ENCODE data around the gene MLF1. TPM values are rescaled to one million over a fixed set of nuclear protein-coding genes. Genes with fewer than 3 reads are reported as not detected.
"Not testable (repeated sequence)": the region's sequence is repeated elsewhere in the genome, so short reads cannot be mapped to it uniquely, and the experiment has no call there.

MLF1 gene, protein sequence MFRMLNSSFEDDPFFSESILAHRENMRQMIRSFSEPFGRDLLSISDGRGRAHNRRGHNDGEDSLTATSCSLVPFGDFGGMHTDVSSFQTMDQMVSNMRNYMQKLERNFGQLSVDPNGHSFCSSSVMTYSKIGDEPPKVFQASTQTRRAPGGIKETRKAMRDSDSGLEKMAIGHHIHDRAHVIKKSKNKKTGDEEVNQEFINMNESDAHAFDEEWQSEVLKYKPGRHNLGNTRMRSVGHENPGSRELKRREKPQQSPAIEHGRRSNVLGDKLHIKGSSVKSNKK
- 19.3 and 21.2 TPM in 2 replicates for total RNA-seq (2014; rRNA removed; shearing (Covaris generic))

DNA sequence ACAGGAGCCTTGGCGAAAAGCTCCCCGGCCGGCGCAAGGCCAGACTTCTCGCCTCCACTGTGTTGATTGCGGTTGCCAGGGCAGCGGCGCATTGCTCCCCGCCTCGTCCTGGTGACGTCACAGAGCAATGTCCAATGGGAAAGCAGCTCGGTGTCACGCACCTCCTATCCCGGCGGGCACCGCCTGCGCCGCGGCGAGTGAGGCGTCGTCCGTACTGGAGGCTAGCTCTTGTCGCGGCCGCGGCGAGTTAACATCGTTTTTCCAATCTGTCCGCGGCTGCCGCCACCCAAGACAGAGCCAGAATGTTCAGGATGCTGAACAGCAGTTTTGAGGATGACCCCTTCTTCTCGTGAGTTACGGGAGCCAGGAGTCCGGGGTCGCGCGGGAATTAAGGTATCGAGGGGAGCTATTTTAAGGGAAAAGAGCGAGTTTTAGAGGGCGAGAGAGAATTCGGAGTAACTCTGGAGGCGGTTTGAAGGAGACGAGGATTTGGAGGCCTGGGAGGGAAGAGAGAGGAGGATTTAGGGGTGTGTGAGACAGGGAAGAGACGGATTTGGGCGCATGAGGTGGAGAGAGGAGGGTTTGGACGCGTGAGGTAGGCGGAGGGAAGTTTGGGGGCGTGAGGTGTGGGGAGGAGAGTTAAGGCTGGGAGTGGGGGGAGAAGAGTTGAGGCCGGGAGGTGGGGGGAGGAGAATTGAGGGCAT, at the start of gene MLF1:
Gene MLF1 (plus strand): TSS at position 196 of the 704 bp plus-strand sequence. CDS start 107 bp downstream, at position 303.
- no peaks in the 10 kb centered on the region for H3K9me3 ChIP-seq (replicated peaks)
- DNase-seq: peak; percentile 94
- peaks cover 4% of the 10 kb centered on the region; the same call in 1 of the 2 replicates for H3K4me1 ChIP-seq
- no peaks in the 10 kb centered on the region for H3K27me3 ChIP-seq
- H3K4me3 ChIP-seq: peak within 1 kb of the TSS; percentile 66
- no peaks in the 10 kb centered on the region for H3K36me3 ChIP-seq
- peak within 1 kb of the TSS; percentile 41; the same call in 1 of the 2 replicates for H3K27ac ChIP-seq

DNA sequence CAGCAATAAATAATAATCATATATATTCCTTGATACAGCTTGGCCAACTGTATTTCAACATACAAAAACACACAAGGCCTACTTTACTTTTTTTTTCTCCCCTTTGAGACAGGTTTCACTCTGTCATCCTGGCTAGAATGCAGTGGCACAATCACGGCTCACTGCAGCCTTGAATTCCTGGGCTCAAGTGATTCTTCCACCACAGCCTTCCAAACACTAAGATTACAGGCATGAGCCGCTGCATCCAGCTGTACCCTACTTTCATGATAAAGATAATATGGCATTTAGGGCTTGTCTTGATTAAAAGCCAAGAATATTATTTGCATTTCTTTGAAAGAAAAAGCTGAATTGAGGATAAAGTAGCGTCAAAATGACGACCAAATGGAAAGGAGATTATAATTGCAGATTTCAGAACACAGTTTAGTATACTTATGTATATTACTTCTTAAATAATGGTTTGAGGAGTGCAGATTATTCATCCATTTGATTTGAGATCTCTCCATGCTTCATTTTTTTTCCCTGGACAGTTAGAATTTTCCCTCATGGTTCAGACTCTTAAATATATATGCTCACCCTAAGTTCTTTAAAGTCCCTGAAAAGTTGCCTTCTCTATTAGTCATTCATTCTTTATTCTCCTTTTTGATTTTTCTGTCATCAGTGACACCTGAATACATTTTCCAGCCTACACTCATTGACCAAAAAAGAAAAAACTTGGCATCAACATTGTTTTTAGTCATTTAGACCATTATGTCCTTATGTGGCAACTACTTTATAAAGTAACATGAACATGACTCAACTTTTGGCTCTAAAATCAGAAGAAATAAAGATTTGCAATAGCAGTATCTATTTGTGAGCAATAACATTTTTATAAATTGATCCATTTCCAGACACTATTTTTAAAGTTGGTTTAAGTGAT, 48.5 kb upstream of the MLF1 start:
- Histone ChIP-seq H3K9me3 (replicated peaks) (no peaks in the 10 kb centered on the region), H3K27me3 (no peaks in the 10 kb centered on the region), H3K4me1 (no peaks in the 10 kb centered on the region), H3K27ac (no peak overlapping the region), H3K4me3 (no peak overlapping the region), H3K36me3 (no peaks in the 10 kb centered on the region)
- DNase-seq: no peak

DNA sequence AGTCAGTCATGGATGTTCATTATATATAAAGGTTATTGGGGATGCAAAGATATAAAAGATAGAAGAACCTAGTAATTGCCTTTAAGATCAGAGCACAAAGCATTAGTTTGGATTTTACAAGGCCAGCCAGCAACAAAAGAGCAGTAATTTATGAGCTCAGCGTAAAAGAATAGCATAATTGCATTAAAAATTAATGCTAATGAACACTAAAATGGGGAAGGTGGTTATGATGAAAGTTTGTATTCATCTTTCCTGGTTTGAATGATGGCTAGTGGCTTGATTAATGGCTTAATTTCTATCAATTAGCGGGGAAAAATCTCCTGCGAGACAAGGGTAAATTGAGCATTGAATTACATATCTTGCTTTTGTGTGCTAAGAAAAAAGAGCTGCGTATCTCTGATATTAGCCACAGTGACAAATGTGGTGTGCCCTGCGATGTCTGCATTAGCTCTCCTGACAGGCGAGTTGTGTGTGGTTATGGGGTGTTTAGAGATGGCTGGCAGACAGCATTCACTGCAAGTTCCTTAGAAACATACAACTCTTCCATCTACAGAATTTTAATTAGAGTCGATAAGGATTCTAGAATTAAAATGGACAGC, 42.8 kb upstream of the MLF1 start:
- DNase-seq: no peak
- Histone ChIP-seq H3K27me3 (no peaks in the 10 kb centered on the region), H3K4me3 (no peak overlapping the region), H3K4me1 (no peaks in the 10 kb centered on the region), H3K9me3 (replicated peaks) (no peaks in the 10 kb centered on the region), H3K27ac (no peak overlapping the region), H3K36me3 (no peaks in the 10 kb centered on the region)

DNA sequence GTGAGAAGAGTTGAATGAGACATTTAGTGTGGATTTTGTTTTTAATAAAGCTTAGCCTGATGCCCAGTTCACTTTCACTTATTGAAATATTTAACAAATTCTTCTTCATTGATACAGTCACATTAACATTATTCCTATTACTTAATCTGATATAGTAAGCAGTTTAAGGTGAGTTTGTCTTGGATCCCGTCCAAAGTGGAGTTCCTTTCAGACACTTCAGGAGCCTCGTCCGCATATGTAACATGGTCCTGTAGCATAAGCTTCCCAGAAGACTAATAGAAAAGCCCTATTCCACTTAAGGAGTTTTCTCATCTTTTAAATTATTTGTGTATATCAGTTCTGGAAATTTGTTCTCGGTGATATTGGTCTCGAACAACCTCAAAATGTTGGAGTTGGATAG, 39.7 kb upstream of the MLF1 start:
- H3K9me3 ChIP-seq (replicated peaks): no peaks in the 10 kb centered on the region
- no peaks in the 10 kb centered on the region for H3K36me3 ChIP-seq
- H3K4me1 ChIP-seq: no peaks in the 10 kb centered on the region
- no peak overlapping the region for H3K27ac ChIP-seq
- no peaks in the 10 kb centered on the region for H3K27me3 ChIP-seq
- DNase-seq: no peak
- H3K4me3 ChIP-seq: no peak overlapping the region

- Histone ChIP-seq H3K4me1 (no peaks in the 10 kb centered on the region), H3K36me3 (no peaks in the 10 kb centered on the region), H3K4me3 (no peak overlapping the region), H3K27ac (no peak overlapping the region), H3K9me3 (replicated peaks) (no peaks in the 10 kb centered on the region), H3K27me3 (no peaks in the 10 kb centered on the region)
- peak; percentile 7 to 63 for DNase-seq
Measured at GRCh38 chr3:158532099-158532734, 38.8 kb upstream of the MLF1 start.

- no peaks in the 10 kb centered on the region; the same call in 1 of the 2 replicates for H3K36me3 ChIP-seq
- H3K27me3 ChIP-seq: no peaks in the 10 kb centered on the region
- H3K27ac ChIP-seq: no peak overlapping the region
- DNase-seq: no peak
- H3K4me3 ChIP-seq: no peak overlapping the region
- no peaks in the 10 kb centered on the region for H3K4me1 ChIP-seq
- H3K9me3 ChIP-seq (replicated peaks): no peaks in the 10 kb centered on the region
Measured at GRCh38 chr3:158535918-158536317, 35.1 kb upstream of the MLF1 start.

DNA sequence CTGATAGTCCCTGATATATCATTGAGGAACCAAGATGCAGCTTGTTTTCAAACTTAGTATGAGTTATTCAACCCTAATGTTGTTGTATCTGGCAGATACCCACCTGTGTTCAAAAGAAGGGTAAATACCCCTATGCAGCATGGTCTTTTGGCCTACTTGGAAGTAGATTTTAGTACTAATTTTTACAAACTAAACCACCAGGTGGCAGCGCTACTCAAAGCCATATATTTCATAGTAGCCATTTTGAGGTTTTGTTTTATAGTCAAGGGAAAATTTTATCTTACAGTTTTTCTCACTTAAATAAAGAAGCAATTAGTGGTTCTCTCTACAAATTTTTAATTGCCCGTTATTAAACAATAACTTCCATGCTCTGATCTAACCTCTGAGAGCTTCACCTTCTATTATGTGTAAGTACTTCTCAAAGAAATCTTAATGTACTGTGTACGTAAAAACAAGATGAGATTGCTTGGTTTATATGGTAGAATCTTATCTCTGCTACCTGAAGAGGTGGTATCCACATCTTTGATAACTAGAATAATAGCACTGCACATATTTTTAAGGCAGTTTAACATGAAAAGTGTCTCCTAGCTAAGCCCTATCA, 31.5 kb upstream of the MLF1 start:
- H3K4me3 ChIP-seq: no peak overlapping the region
- no peak overlapping the region for H3K27ac ChIP-seq
- H3K27me3 ChIP-seq: no peaks in the 10 kb centered on the region
- H3K9me3 ChIP-seq (replicated peaks): no peaks in the 10 kb centered on the region
- H3K36me3 ChIP-seq: peaks cover under 1% of the 10 kb centered on the region
- H3K4me1 ChIP-seq: no peaks in the 10 kb centered on the region
- DNase-seq: peak; percentile 24 to 70

GRCh38 chr3:158540066-158540465, 30.9 kb upstream of the MLF1 start:
- H3K27me3 ChIP-seq: no peaks in the 10 kb centered on the region
- no peaks in the 10 kb centered on the region for H3K9me3 ChIP-seq (replicated peaks)
- peaks cover 4% of the 10 kb centered on the region for H3K36me3 ChIP-seq
- H3K27ac ChIP-seq: no peak overlapping the region
- no peaks in the 10 kb centered on the region for H3K4me1 ChIP-seq
- no peak overlapping the region for H3K4me3 ChIP-seq
- DNase-seq: no peak

GRCh38 chr3:158548691-158549090, 22.3 kb upstream of the MLF1 start:
- DNase-seq: no peak
- Histone ChIP-seq H3K27ac (no peak overlapping the region), H3K4me1 (no peaks in the 10 kb centered on the region), H3K9me3 (replicated peaks) (no peaks in the 10 kb centered on the region), H3K4me3 (no peak overlapping the region), H3K36me3 (peaks cover 4% of the 10 kb centered on the region; the same call in 1 of the 2 replicates), H3K27me3 (no peaks in the 10 kb centered on the region)

DNA sequence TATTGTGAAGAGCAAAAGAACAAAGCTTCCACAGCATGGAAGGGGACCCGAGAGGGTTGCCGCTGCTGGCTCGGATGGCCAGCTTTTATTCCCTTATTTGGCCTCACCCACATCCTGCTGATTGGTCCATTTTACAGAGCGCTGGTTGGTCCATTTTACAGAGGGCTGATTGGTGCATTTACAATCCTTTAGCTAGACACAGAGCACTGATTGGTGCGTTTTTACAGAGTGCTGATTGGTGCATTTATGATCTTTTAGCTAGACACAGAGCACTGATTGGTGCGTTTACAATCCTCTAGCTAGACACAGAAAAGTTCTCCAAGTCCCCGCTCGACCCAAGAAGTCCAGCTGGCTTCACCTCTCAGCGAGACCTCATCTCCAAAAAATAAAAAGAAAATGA, 21.1 kb upstream of the MLF1 start:
- not testable (repeated sequence) for H3K27me3 ChIP-seq, DNase-seq

DNA sequence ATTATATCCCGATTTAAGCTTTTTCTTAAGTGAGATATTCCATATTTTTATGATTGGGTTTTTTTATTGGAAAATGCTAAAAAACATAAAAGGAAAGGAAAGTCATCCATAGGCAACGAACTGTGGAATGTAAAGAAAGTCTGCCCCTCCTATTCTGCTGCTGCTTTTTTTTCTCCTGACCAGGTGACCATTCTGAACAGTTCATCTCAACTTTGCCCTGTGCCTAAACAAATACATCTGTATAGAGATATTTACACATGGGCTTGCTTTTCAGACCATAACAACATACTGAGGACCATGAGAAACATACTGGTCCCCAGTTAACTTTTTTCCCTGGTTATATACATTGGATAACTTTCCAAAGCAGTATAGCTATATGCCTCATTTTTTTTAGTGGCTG, 18.9 kb upstream of the MLF1 start:
- no peaks in the 10 kb centered on the region for H3K27me3 ChIP-seq
- H3K4me3 ChIP-seq: no peak overlapping the region
- H3K36me3 ChIP-seq: no peaks in the 10 kb centered on the region
- no peaks in the 10 kb centered on the region for H3K9me3 ChIP-seq (replicated peaks)
- H3K27ac ChIP-seq: no peak overlapping the region
- no peak for DNase-seq
- H3K4me1 ChIP-seq: no peaks in the 10 kb centered on the region

More for the DNA sequence above, 21.1 kb upstream of the MLF1 start:
- not testable (repeated sequence) for H3K4me1 ChIP-seq; H3K36me3 ChIP-seq; H3K27ac ChIP-seq; H3K9me3 ChIP-seq (replicated peaks); H3K4me3 ChIP-seq

GRCh38 chr3:158559504-158559903, 11.5 kb upstream of the MLF1 start:
- no peak overlapping the region for H3K4me3 ChIP-seq
- no peaks in the 10 kb centered on the region for H3K4me1 ChIP-seq
- DNase-seq: no peak
- H3K9me3 ChIP-seq (replicated peaks): no peaks in the 10 kb centered on the region
- H3K36me3 ChIP-seq: no peaks in the 10 kb centered on the region
- H3K27ac ChIP-seq: no peak overlapping the region
- H3K27me3 ChIP-seq: no peaks in the 10 kb centered on the region

DNA sequence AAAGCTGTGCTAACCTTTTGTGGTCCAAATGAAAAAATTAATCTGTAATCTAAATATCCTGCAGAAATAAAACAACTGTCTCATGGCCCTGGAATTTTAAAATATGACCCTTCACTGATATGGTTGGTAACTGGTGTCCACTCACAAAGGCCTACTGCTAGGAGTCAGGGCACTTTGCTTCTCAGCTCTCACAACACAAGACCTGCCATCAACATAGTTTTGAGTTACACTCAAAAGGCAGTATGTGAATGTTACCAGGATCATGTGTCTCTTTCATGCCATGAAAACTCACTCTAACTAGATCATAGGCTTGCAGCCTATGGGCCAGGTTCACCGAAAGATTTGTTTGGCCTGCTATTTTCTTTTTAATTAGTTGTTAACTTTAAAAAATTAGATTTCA, 10.0 kb upstream of the MLF1 start:
- Histone ChIP-seq H3K4me3 (no peak overlapping the region), H3K27me3 (no peaks in the 10 kb centered on the region), H3K27ac (no peak overlapping the region), H3K4me1 (no peaks in the 10 kb centered on the region), H3K36me3 (no peaks in the 10 kb centered on the region), H3K9me3 (replicated peaks) (no peaks in the 10 kb centered on the region)
- no peak for DNase-seq

DNA sequence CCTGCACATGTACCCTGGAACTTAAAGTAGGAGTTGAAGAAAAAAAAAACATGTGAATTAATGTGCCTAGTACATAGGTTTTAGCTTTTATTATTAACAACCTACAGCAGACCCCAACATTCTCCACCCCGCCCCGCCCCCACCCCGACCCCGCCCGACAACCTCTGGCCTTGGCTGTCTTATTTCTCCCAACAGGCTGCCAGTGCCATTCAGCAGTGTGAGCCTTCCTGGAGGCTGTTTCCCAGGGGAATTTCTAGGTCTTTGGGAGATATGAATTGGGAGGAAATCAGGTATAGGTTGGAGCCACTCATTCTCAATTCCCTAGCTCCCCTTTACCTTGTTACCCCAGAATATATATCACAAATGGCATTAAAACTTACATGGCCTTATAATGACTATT, 8.3 kb upstream of the MLF1 start:
- Histone ChIP-seq H3K4me3 (no peak overlapping the region), H3K4me1 (no peaks in the 10 kb centered on the region), H3K9me3 (replicated peaks) (no peaks in the 10 kb centered on the region), H3K27me3 (no peaks in the 10 kb centered on the region), H3K27ac (no peak overlapping the region), H3K36me3 (no peaks in the 10 kb centered on the region)
- no peak for DNase-seq

Measured in SJCRH30 (cell line).